ENCODE measurements around the gene TEX101. TPM values are rescaled to one million over a fixed set of nuclear protein-coding genes. Genes with fewer than 3 reads are reported as not detected.

The TEX101 gene
- total RNA-seq, 1 experiment from 2014 or later: not detected

- Histone ChIP-seq H2BK120ac (ENCODE audit: low read depth, low read length, poor library complexity, severe bottlenecking) (no peak overlapping the region), H4K5ac (ENCODE audit: insufficient read length, low read depth, low read length) (no peak overlapping the region), H4K8ac (replicated peaks; ENCODE audit: insufficient read length, low read depth, low read length) (no peak overlapping the region), H3K4me1 (ENCODE audit: insufficient read depth, low read length) (no peaks in the 10 kb centered on the region), H3K18ac (ENCODE audit: insufficient read length, low read depth, low read length) (no peak overlapping the region), H2AK5ac (ENCODE audit: insufficient read length, low read length) (no peak overlapping the region), H4K20me1 (ENCODE audit: control insufficient read depth, insufficient read depth, insufficient read length) (no peaks in the 10 kb centered on the region), H3K4ac (ENCODE audit: low read depth, low read length) (no peak overlapping the region), H2BK20ac (ENCODE audit: low read depth, low read length, poor library complexity, severe bottlenecking) (no peak overlapping the region), H3K14ac (ENCODE audit: insufficient read depth, low read length) (no peak overlapping the region), H2AFZ (ENCODE audit: low read length) (no peak overlapping the region), H2BK15ac (ENCODE audit: low read depth, low read length) (no peak overlapping the region), H3T11ph (ENCODE audit: low read length) (no peak overlapping the region), H3K56ac (ENCODE audit: insufficient read length, low read depth, low read length) (no peak overlapping the region), H2BK5ac (ENCODE audit: insufficient read length, low read length) (no peak overlapping the region), H3K79me2 (ENCODE audit: insufficient read depth, low read length) (no peaks in the 10 kb centered on the region), H3K27me3 (ENCODE audit: insufficient read depth, low read length) (no peaks in the 10 kb centered on the region), H3K9me3 (ENCODE audit: control insufficient read depth, low read depth, low read length) (no peaks in the 10 kb centered on the region), H4K91ac (ENCODE audit: insufficient read length, low read depth, low read length) (no peak overlapping the region), H3K23ac (ENCODE audit: insufficient read length, low read depth, low read length) (no peak overlapping the region), H3K27ac (ENCODE audit: insufficient read length, low read depth, low read length) (no peak overlapping the region), H3K79me1 (ENCODE audit: insufficient read depth, low read depth, low read length, poor library complexity, severe bottlenecking) (no peaks in the 10 kb centered on the region), H3K4me2 (ENCODE audit: insufficient read depth, insufficient read length, low read length) (no peak overlapping the region), H2BK12ac (ENCODE audit: insufficient read length, low read depth, low read length) (no peak overlapping the region), H3K23me2 (ENCODE audit: insufficient read length, low read depth, low read length, poor library complexity, severe bottlenecking) (no peaks in the 10 kb centered on the region), H3K9ac (ENCODE audit: extremely low read depth, insufficient read length, low read length) (no peak overlapping the region)
- H3K36me3 Mint-ChIP-seq (ENCODE audit: insufficient read depth in 1 of 3, low read depth in 3 of 3): no peaks in the 10 kb centered on the region
- peaks cover 0 to 6% of the 10 kb centered on the region in 2 experiments; a peak in 2 of 4 replicates for H3K4me1 Mint-ChIP-seq
- DNase-seq: peak; percentile 51
- peak; percentile 58; the same call in 2 of the 3 replicates for TF ChIP-seq CTCF (conservative IDR thresholded peaks at IDR 0.05)
- no CpG with 5 or more reads among the region's 6 CpGs for WGBS (ENCODE audit: extremely low coverage, insufficient read length, low lambda C conversion rate)
- peak overlapping the region in 2 of 3 experiments; percentile 61 to 83; a peak in 2 of 7 replicates for H3K27ac Mint-ChIP-seq
- peaks cover 2% of the 10 kb centered on the region; the same call in 1 of the 2 replicates for H3K27me3 Mint-ChIP-seq (ENCODE audit: low read depth)
- H3K4me3 Mint-ChIP-seq: no peak overlapping the region
- peaks cover 0 to 36% of the 10 kb centered on the region in 2 experiments; a peak in 3 of 5 replicates for H3K9me3 Mint-ChIP-seq
These were observed 15.5 kb downstream of the TEX101 start for GRCh38 chr19:43430142-43430710.

Measured in H9 (cell line).